Thyroid gland (tissue), 4 donors: ENCODE data around the gene ASCC3. TPM values are rescaled to one million over a fixed set of nuclear protein-coding genes. Genes with fewer than 3 reads are reported as not detected.

Experiments used
- DNase-seq, 2 donors: peaks; one replicate each; pipeline ENCODE4 v3.0.0-alpha.2; 2019
- H3K27ac ChIP-seq, 3 donors: fragments of 200-600 bp; sonication (generic); 1 replicate in 2 of 3; 2 replicates in 1 of 3; pipeline ENCODE4 v1.5.1; 2016 to 2019; ENCODE audit warnings: mild to moderate bottlenecking in 1 of 3, moderate library complexity in 1 of 3
- H3K27me3 ChIP-seq: fragments of 200-600 bp; sonication (generic); one replicate; pipeline ENCODE4 v1.5.1; 2019
- H3K36me3 ChIP-seq, 2 donors: fragments of 200-600 bp; sonication (generic); one replicate each; pipeline ENCODE4 v1.5.1; 2016 to 2019
- H3K4me1 ChIP-seq, 2 donors: fragments of 200-600 bp; sonication (generic); one replicate each; pipeline ENCODE4 v1.5.1; 2017 to 2019
- H3K4me3 ChIP-seq, 3 donors: fragments of 200-600 bp; sonication (generic); replicated peaks in 1 of 3; 1 replicate in 2 of 3; 2 replicates in 1 of 3; pipeline ENCODE4 v1.5.1; 2016; ENCODE audit warnings: mild to moderate bottlenecking in 1 of 3
- H3K9me3 ChIP-seq: fragments of 200-600 bp; sonication (generic); one replicate; pipeline ENCODE4 v1.5.1; 2017
- CTCF ChIP-seq, 6 experiments: fragments of 200-600 bp in 3 of 6; fragments of 450-650 bp in 3 of 6; sonication (generic) in 3 of 6; IDR thresholded peaks; one replicate each; pipeline ENCODE4 v1.5.1; 2016 to 2019; ENCODE audit warnings: antibody characterized with exemption in 6 of 6, mild to moderate bottlenecking in 2 of 6, inconsistent platforms in 1 of 6, moderate library complexity in 1 of 6
- POLR2A ChIP-seq, 2 donors: fragments of 450-650 bp; IDR thresholded peaks; one replicate each; pipeline ENCODE4 v1.6.1; 2017; ENCODE audit warnings: antibody characterized with exemption in 2 of 2, mild to moderate bottlenecking in 2 of 2, moderate library complexity in 1 of 2
- WGBS, 2 donors: methylation state at CpG; one replicate each; pipeline ENCODE4 v1.1.5; 2017; 5-methylcytosine and 5-hydroxymethylcytosine counted together
- intact Hi-C: fragments of 100-400 bp; cut with DNase I; formaldehyde crosslinking; loops from one replicate; pipeline ENCODE4 v1.15.1; 2023
- total RNA-seq, 4 donors: library from RNA; depleted of rRNA; stranded (reverse); fragments of >200 nt; gene quantifications; one replicate each; pipeline ENCODE4 v1.2.3, GENCODE V29; 2016

ASCC3 gene
- total RNA-seq, 4 donors from 2014 or later: 27.3 to 40.1 (median 33.8) TPM

- WGBS, 2 donors: 91 to 98% methylated on average over 1 of the region's 1 CpG
- TF ChIP-seq CTCF (IDR thresholded peaks at IDR 0.05): no peak
- no peak for TF ChIP-seq POLR2A (IDR thresholded peaks at IDR 0.05)
- DNase-seq: no peak
- no peaks in the 10 kb centered on the region for H3K9me3 ChIP-seq
- H3K36me3 ChIP-seq: no peaks in the 10 kb centered on the region
- no peaks in the 10 kb centered on the region for H3K27me3 ChIP-seq
- no peak overlapping the region for H3K27ac ChIP-seq
- intact Hi-C loops: no loop called here
- no peak overlapping the region for H3K4me3 ChIP-seq
- no peaks in the 10 kb centered on the region for H3K4me1 ChIP-seq
These were observed 71.8 kb downstream of the ASCC3 start for GRCh38 chr6:100809346-100809745.

- H3K4me3 ChIP-seq: no peak overlapping the region
- H3K27me3 ChIP-seq: no peaks in the 10 kb centered on the region
- intact Hi-C loops: no loop called here
- H3K27ac ChIP-seq: no peak overlapping the region
- H3K9me3 ChIP-seq: no peaks in the 10 kb centered on the region
- DNase-seq: no peak
- no peaks in the 10 kb centered on the region for H3K36me3 ChIP-seq
- H3K4me1 ChIP-seq: peaks cover 0 to 3% of the 10 kb centered on the region in 2 donors
- 96 to 97% methylated on average over 3 of the region's 3 CpGs for WGBS, 2 donors
- TF ChIP-seq POLR2A (IDR thresholded peaks at IDR 0.05) (no peak), CTCF (IDR thresholded peaks at IDR 0.05) (no peak)
These were observed 72.4 kb downstream of the ASCC3 start for GRCh38 chr6:100808638-100809275.

- H3K36me3 ChIP-seq: no peaks in the 10 kb centered on the region
- H3K4me1 ChIP-seq: peaks cover 0 to 10% of the 10 kb centered on the region in 2 donors
- TF ChIP-seq POLR2A (IDR thresholded peaks at IDR 0.05) (no peak), CTCF (IDR thresholded peaks at IDR 0.05) (no peak)
- no peaks in the 10 kb centered on the region for H3K9me3 ChIP-seq
- 94 to 95% methylated on average over 4 of the region's 4 CpGs for WGBS, 2 donors
- no peak for DNase-seq
- H3K27ac ChIP-seq: no peak overlapping the region
- no peaks in the 10 kb centered on the region for H3K27me3 ChIP-seq
- intact Hi-C loops: no loop called here
- no peak overlapping the region for H3K4me3 ChIP-seq
These were observed 74.8 kb downstream of the ASCC3 start for GRCh38 chr6:100806296-100806695.

GRCh38 chr6:100803264-100804045 is 77.7 kb downstream of the ASCC3 start:
- Histone ChIP-seq H3K36me3 (no peaks in the 10 kb centered on the region), H3K27me3 (no peaks in the 10 kb centered on the region), H3K4me3 (no peak overlapping the region), H3K4me1 (peaks cover 0 to 10% of the 10 kb centered on the region in 2 donors), H3K27ac (peak overlapping the region in 1 of 3 donors; percentile 3), H3K9me3 (no peaks in the 10 kb centered on the region)
- WGBS, 2 donors: 75 to 78% methylated on average over 4 of the region's 4 CpGs
- DNase-seq: peak; percentile 78 to 82
- no peak for TF ChIP-seq POLR2A (IDR thresholded peaks at IDR 0.05)
- no peak for TF ChIP-seq CTCF (IDR thresholded peaks at IDR 0.05)
- intact Hi-C loops: no loop called here

GRCh38 chr6:100801036-100801435 is 80.1 kb downstream of the ASCC3 start:
- no peaks in the 10 kb centered on the region for H3K27me3 ChIP-seq
- 97 to 99% methylated on average over 1 of the region's 1 CpG for WGBS, 2 donors
- peaks cover 0 to 10% of the 10 kb centered on the region in 2 donors for H3K4me1 ChIP-seq
- DNase-seq: no peak
- no peak for TF ChIP-seq POLR2A (IDR thresholded peaks at IDR 0.05)
- TF ChIP-seq CTCF (IDR thresholded peaks at IDR 0.05): no peak
- H3K36me3 ChIP-seq: no peaks in the 10 kb centered on the region
- no peak overlapping the region for H3K4me3 ChIP-seq
- intact Hi-C loops: no loop called here
- no peak overlapping the region for H3K27ac ChIP-seq
- H3K9me3 ChIP-seq: no peaks in the 10 kb centered on the region
